DMS153 treated with DMSO at 0.1 percent for 48 hours (cell line): Measurements from ENCODE around the gene KIF5C.
A peak's percentile ranks its signal among the peaks of the same experiment; 100 is the strongest.

Source experiments
- DNase-seq: peaks from one replicate; lab custom pipeline; 2025; ENCODE audit not compliant: unreplicated experiment; lab: John Stamatoyannopoulos, UW

The KIF5C gene

GRCh38 chr2:149068996-149069888 is 194.2 kb downstream of the KIF5C start:
- DNase-seq: no peak

- DNase-seq: peak; percentile 39
Measured at GRCh38 chr2:149070681-149071320, 195.8 kb downstream of the KIF5C start.

GRCh38 chr2:149075105-149075504 is 200.1 kb downstream of the KIF5C start:
- no peak for DNase-seq

GRCh38 chr2:149075853-149076252 is 200.8 kb downstream of the KIF5C start:
- DNase-seq: no peak
